GM18502 (cell line): Measurements from ENCODE around the gene ANKRD36B.
"Not testable (repeated sequence)": the region's sequence is repeated elsewhere in the genome, so short reads cannot be mapped to it uniquely, and the experiment has no call there.

Source experiments
- ATAC-seq: cut with Tn5 transposase; IDR thresholded peaks from one replicate; pipeline ENCODE4 v1.9.1; 2021; ENCODE audit warnings: mild to moderate bottlenecking; ENCODE audit not compliant: unreplicated experiment, poor library complexity

Gene ANKRD36B

GRCh38 chr2:97550498-97550897 is 39.2 kb downstream of the ANKRD36B start:
- ATAC-seq: not testable (repeated sequence)

DNA sequence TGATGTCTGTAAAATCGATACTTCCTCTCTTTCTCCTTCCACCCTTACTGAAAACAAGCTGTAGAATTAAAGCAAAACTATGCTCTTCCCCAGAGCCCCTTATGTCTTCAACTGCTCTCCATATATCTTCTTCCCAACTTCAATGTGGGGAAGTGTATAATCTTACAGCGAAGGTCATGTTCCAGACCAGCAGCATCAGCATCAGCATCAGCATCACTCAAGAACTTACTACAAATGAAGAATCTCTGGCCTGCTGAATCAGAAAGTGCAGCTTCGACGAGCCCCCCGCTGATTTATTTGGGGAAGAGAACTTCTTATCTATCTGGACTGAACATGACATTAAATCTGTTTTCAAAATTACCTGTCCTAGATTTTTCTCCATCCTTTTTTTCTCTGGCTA is 40.6 kb downstream of the ANKRD36B start:
- not testable (repeated sequence) for ATAC-seq

DNA sequence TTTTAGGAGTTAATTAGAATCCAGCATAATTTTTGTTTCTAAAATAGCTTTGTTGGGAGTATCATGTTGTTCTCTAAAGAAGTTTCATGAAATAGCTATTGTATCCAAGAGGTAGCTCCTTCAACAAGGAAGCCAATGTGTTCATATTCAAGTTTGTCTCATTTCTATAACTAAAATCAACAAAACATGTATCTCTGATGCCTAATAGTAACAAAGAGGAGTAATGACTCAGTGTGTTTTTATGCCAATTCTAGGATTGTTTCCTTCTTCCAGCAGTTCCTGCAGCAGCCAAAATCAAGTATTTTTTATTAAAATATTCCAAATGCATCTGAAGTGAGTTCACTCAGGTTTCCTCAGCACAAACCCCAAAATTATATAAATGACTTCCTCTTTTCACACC is 41.1 kb downstream of the ANKRD36B start:
- not testable (repeated sequence) for ATAC-seq

GRCh38 chr2:97546711-97547110 is 43.0 kb downstream of the ANKRD36B start:
- ATAC-seq: no peak

DNA sequence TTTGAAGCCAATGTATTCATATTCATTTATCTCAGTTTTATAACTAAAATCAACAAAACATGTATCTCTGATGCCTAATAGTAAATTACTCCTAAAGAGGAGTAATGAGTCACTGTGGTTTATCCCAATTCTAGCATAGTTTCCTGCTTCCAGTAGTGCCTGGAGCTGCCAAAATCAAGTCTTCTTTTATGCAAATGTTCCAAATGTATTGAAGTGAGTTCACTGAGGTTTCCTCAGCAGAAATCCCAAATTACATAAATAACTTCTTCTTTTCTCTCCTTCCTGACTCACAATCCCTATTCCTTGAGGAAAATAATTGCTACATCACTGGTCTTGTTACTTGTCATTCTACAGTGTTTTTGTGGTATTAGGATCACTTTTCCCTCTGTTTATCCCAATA is 44.8 kb downstream of the ANKRD36B start:
- ATAC-seq: not testable (repeated sequence)

DNA sequence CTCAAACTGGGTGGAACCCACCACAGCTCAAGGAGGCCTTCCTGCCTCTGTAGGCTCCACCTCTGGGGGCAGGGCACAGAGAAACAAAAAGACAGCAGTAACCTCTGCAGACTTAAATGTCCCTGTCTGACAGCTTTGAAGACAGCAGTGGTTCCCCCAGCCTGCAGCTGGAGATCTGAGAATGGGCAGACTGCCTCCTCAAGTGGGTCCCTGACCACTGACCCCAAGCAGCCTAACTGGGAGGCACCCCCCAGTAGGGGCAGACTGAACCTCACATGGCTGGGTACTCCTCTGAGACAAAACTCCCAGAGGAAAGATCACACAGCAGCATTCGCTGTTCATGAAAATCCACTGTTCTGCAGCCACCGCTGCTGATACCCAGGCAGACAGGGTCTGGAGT is 63.8 kb downstream of the ANKRD36B start:
- not testable (repeated sequence) for ATAC-seq

DNA sequence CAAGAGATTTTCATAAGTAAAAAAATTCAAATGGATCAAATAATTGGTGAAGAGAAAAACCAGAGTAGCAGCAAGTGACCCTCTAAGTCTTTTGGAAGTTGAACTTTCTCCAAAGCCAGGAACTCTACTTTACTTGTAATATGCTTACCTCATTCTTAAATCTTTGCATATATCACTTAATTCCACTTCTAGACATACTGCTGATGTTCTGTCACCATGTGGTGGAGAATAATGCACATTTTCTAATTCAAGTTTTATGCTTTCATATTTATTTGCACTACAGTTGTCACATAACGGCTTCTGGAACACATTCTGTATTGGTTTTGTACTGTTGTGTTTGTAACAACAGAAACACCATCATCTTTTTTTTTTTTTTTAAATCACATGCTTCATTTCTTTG is 65.9 kb downstream of the ANKRD36B start:
- ATAC-seq: not testable (repeated sequence)

GRCh38 chr2:97522916-97523555 is 66.6 kb downstream of the ANKRD36B start:
- ATAC-seq: not testable (repeated sequence)

GRCh38 chr2:97495651-97496050 is 94.0 kb downstream of the ANKRD36B start:
- ATAC-seq: not testable (repeated sequence)

GRCh38 chr2:97490141-97490540 is 99.5 kb downstream of the ANKRD36B start:
- not testable (repeated sequence) for ATAC-seq
